ENCODE results near the gene ZBTB21. TPM values are rescaled to one million over a fixed set of nuclear protein-coding genes. Genes with fewer than 3 reads are reported as not detected.
A peak's percentile ranks its signal among the peaks of the same experiment; 100 is the strongest.

Gene ZBTB21
- total and polyA plus RNA-seq, 8 donors = 1.9 to 18.7 (median 4.8) TPM

- Histone ChIP-seq H3K4me1 (no peaks in the 10 kb centered on the region), H3K36me3 (no peaks in the 10 kb centered on the region), H3K9me3 (no peaks in the 10 kb centered on the region), H3K4me3 (no peak overlapping the region), H3K27me3 (peaks cover 0 to 15% (median 7%) of the 10 kb centered on the region in 3 donors), H3K27ac (no peak overlapping the region)
- intact Hi-C loops (cut with DNase I; ENCODE audit: low total_unique reads) = no loop called here
- TF ChIP-seq POLR2A (IDR thresholded peaks at IDR 0.05) (no peak), POLR2AphosphoS5 (IDR thresholded peaks at IDR 0.05) (no peak), CTCF (IDR thresholded peaks at IDR 0.05) (no peak), EP300 (IDR thresholded peaks at IDR 0.05) (no peak)
- WGBS, 5 donors = 67 to 83% (median 77%) methylated on average over 7 to 9 of the region's 9 CpGs
- no peak for DNase-seq
These were observed 15.9 kb upstream of the ZBTB21 start for GRCh38 chr21:42026082-42026435.

- no peaks in the 10 kb centered on the region for H3K9me3 ChIP-seq
- no peaks in the 10 kb centered on the region for H3K4me1 ChIP-seq
- no peak for TF ChIP-seq EP300 (IDR thresholded peaks at IDR 0.05)
- TF ChIP-seq CTCF (IDR thresholded peaks at IDR 0.05) = no peak
- no peak for TF ChIP-seq POLR2A (IDR thresholded peaks at IDR 0.05)
- TF ChIP-seq POLR2AphosphoS5 (IDR thresholded peaks at IDR 0.05) = no peak
- no peak overlapping the region for H3K27ac ChIP-seq
- no peak for DNase-seq
- intact Hi-C loops (cut with DNase I; ENCODE audit: low total_unique reads) = no loop called here
- no peaks in the 10 kb centered on the region for H3K36me3 ChIP-seq
- WGBS, 5 donors = 67 to 72% (median 68%) methylated on average over 12 of the region's 12 CpGs
- H3K27me3 ChIP-seq = peaks cover 0 to 20% (median 7%) of the 10 kb centered on the region in 3 donors
- H3K4me3 ChIP-seq = no peak overlapping the region
These were observed 15.4 kb upstream of the ZBTB21 start for GRCh38 chr21:42025376-42026081.

- H3K27ac ChIP-seq = no peak overlapping the region
- no peak overlapping the region for H3K4me3 ChIP-seq
- no peaks in the 10 kb centered on the region for H3K9me3 ChIP-seq
- H3K4me1 ChIP-seq = no peaks in the 10 kb centered on the region
- intact Hi-C loops (cut with DNase I; ENCODE audit: low total_unique reads) = no loop called here
- TF ChIP-seq POLR2A (IDR thresholded peaks at IDR 0.05) (no peak), CTCF (IDR thresholded peaks at IDR 0.05) (no peak), POLR2AphosphoS5 (IDR thresholded peaks at IDR 0.05) (no peak), EP300 (IDR thresholded peaks at IDR 0.05) (no peak)
- 91 to 98% (median 95%) methylated on average over 11 of the region's 11 CpGs for WGBS, 5 donors
- no peaks in the 10 kb centered on the region for H3K36me3 ChIP-seq
- peaks cover 0 to 37% (median 7%) of the 10 kb centered on the region in 3 donors for H3K27me3 ChIP-seq
- DNase-seq = no peak
These were observed 12.7 kb upstream of the ZBTB21 start for GRCh38 chr21:42022906-42023305.

- intact Hi-C loops (cut with DNase I; ENCODE audit: low total_unique reads) = no loop called here
- H3K27ac ChIP-seq = no peak overlapping the region
- H3K4me3 ChIP-seq = no peak overlapping the region
- peaks cover 0 to 37% (median 7%) of the 10 kb centered on the region in 3 donors for H3K27me3 ChIP-seq
- 51 to 72% (median 57%) methylated on average over 11 to 12 of the region's 12 CpGs for WGBS, 5 donors
- no peaks in the 10 kb centered on the region for H3K36me3 ChIP-seq
- DNase-seq = no peak
- TF ChIP-seq EP300 (IDR thresholded peaks at IDR 0.05) = no peak
- H3K9me3 ChIP-seq = no peaks in the 10 kb centered on the region
- H3K4me1 ChIP-seq = no peaks in the 10 kb centered on the region
These were observed 11.9 kb upstream of the ZBTB21 start for GRCh38 chr21:42022091-42022430.

- peak in 1 of 2 donors; percentile 78 for DNase-seq
- no peak for TF ChIP-seq POLR2AphosphoS5 (IDR thresholded peaks at IDR 0.05)
- TF ChIP-seq EP300 (IDR thresholded peaks at IDR 0.05) = no peak
- Histone ChIP-seq H3K4me1 (no peaks in the 10 kb centered on the region), H3K27me3 (peaks cover 0 to 37% (median 7%) of the 10 kb centered on the region in 3 donors), H3K36me3 (no peaks in the 10 kb centered on the region), H3K4me3 (no peak overlapping the region), H3K27ac (no peak overlapping the region), H3K9me3 (no peaks in the 10 kb centered on the region)
- intact Hi-C loops (cut with DNase I; ENCODE audit: low total_unique reads) = no loop called here
- WGBS, 5 donors = 57 to 70% (median 61%) methylated on average over 19 to 20 of the region's 20 CpGs
These were observed 11.4 kb upstream of the ZBTB21 start for GRCh38 chr21:42021371-42022090.

All from stomach (tissue), 9 donors.